K562 (cell line): ENCODE results near the gene SLC19A1. TPM values are rescaled to one million over a fixed set of nuclear protein-coding genes. Genes with fewer than 3 reads are reported as not detected.

Experiments used
- CBX1 ChIP-seq: sonication (generic); IDR thresholded peaks from 2 replicates; pipeline ENCODE4 v1.6.1; 2016; ENCODE audit warnings: antibody characterized with exemption, low read depth, mild to moderate bottlenecking
- CREB1 ChIP-seq, 2 experiments: sonication (generic) in 1 of 2; formaldehyde crosslinking in 1 of 2; IDR thresholded peaks; 2 replicates each; pipeline versions ENCODE4 v1.6.1 to v1.8.0; 2012 to 2022; ENCODE audit warnings: inconsistent platforms in 1 of 2, mild to moderate bottlenecking in 1 of 2, missing genetic modification reagents in 1 of 2, moderate library complexity in 1 of 2
- DEAF1 ChIP-seq: fragments of 450-650 bp; formaldehyde crosslinking; IDR thresholded peaks from 2 replicates; pipeline ENCODE4 v1.4.0; 2020; ENCODE audit warnings: mild to moderate bottlenecking, moderate library complexity
- KLF13 ChIP-seq: fragments of 450-650 bp; IDR thresholded peaks from 2 replicates; pipeline ENCODE4 v1.6.1; 2016; ENCODE audit warnings: missing genetic modification characterization, low read depth, mild to moderate bottlenecking, missing compliant biosample characterization, moderate library complexity, borderline replicate concordance
- ZBED1 ChIP-seq: IDR thresholded peaks from 2 replicates; pipeline ENCODE4 v1.6.1; 2014
- ZBTB40 ChIP-seq, 2 experiments: fragments of 450-650 bp in 1 of 2; sonication (generic) in 1 of 2; formaldehyde crosslinking in 1 of 2; IDR thresholded peaks; 2 replicates each; pipeline versions ENCODE4 v1.7.1 to v1.9.0; 2016 to 2022; ENCODE audit warnings: inconsistent platforms in 1 of 2, mild to moderate bottlenecking in 1 of 2, missing genetic modification reagents in 1 of 2
- ZC3H4 ChIP-seq: sonication (generic); formaldehyde crosslinking; IDR thresholded peaks from 2 replicates; pipeline ENCODE4 v1.9.0; 2021; ENCODE audit warnings: missing genetic modification reagents, borderline replicate concordance
- ZNF655 ChIP-seq: fragments of 250-450 bp; sonication (Bioruptor Pico); IDR thresholded peaks from 2 replicates; pipeline ENCODE4 v1.5.0; 2021
- polyA plus RNA-seq, 8 experiments: library from polyadenylated mRNA; depleted of rRNA in 4 of 8; stranded (reverse) in 5 of 8; unstranded in 3 of 8; fragments of >200 nt; fragmentation: Nextera tagmentation in 2 of 8; fragmentation: Illumina TruSeq in 1 of 8; extraction: Ambion mirVana in 2 of 8; extraction: Trizol in 1 of 8; gene quantifications; 2 replicates each; pipeline versions ENCODE4 v1.2.1 to v1.2.3, GENCODE V29; 2011 to 2014; ENCODE audit warnings: inconsistent platforms in 1 of 8, missing spikeins in 1 of 8
- total RNA-seq, 7 experiments: library from RNA; depleted of rRNA in 6 of 7; stranded (reverse); fragments of >200 nt in 6 of 7; fragmentation: Illumina TruSeq in 2 of 7; extraction: Trizol in 2 of 7; gene quantifications; 2 replicates each; pipeline versions ENCODE4 v1.2.1 to v1.2.3, GENCODE V29; 2011 to 2021; ENCODE audit warnings: low replicate concordance in 1 of 7
- TF ChIP-seq, protein P1 (sequence below): fragments of 250-450 bp; sonication (Bioruptor Pico); IDR thresholded peaks from 2 replicates; pipeline ENCODE4 v1.5.0; 2020; ENCODE audit warnings: mild to moderate bottlenecking, borderline replicate concordance

Gene SLC19A1
- total and polyA plus RNA-seq, 9 of the 15 experiments (the other 6 are each of a cell fraction or from before 2014, with no cell fraction given): 0.65 to 88.7 (median 12.0) TPM

DNA sequence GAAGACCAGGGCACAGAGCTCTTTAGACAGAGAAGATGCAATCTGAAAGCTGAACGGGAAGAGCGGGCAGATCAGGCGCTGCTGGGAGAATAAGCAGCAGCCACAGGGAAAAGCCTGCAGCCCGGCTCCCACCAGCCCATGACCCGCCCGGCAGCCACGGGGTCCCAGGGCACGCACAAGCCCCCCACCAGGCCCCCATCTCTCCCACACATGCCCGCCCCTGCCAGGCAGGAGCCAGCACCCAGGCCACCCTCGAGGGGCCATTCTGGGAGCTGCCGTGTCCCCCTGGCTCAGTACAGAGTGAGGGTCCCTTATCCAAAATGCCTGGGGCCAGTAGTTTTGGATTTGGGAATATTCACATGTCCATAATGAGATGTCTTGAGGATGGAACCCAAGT lies 16.3 kb downstream of the SLC19A1 start (continued):
- TF ChIP-seq ZBTB40 (IDR thresholded peaks at IDR 0.05): no peak
- TF ChIP-seq ZBTB40 (CRISPR knock-in tag; IDR thresholded peaks at IDR 0.05): no peak
- TF ChIP-seq ZC3H4 (CRISPR knock-in tag): no peak
- no peak for TF ChIP-seq CREB1 (IDR thresholded peaks at IDR 0.05)
- TF ChIP-seq CREB1 (CRISPR knock-in tag; IDR thresholded peaks at IDR 0.05): no peak
- TF ChIP-seq DEAF1 (CRISPR knock-in tag): no peak
- no peak for TF ChIP-seq KLF13 (tag)
- no peak for TF ChIP-seq ZNF655 (CRISPR knock-in tag)
- no peak for TF ChIP-seq ZBED1
- TF ChIP-seq CBX1: no peak
- TF ChIP-seq, protein P1, sequence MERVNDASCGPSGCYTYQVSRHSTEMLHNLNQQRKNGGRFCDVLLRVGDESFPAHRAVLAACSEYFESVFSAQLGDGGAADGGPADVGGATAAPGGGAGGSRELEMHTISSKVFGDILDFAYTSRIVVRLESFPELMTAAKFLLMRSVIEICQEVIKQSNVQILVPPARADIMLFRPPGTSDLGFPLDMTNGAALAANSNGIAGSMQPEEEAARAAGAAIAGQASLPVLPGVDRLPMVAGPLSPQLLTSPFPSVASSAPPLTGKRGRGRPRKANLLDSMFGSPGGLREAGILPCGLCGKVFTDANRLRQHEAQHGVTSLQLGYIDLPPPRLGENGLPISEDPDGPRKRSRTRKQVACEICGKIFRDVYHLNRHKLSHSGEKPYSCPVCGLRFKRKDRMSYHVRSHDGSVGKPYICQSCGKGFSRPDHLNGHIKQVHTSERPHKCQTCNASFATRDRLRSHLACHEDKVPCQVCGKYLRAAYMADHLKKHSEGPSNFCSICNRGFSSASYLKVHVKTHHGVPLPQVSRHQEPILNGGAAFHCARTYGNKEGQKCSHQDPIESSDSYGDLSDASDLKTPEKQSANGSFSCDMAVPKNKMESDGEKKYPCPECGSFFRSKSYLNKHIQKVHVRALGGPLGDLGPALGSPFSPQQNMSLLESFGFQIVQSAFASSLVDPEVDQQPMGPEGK: no peak
